NT2/D1 (cell line): Measurements from ENCODE around the gene TTC38.

Experiments used
- SUZ12 ChIP-seq: IDR thresholded peaks from 2 replicates; pipeline ENCODE4 v1.6.1; 2011; ENCODE audit not compliant: insufficient read length, insufficient read depth; ENCODE audit errors: extremely low read depth
- ZNF274 ChIP-seq: IDR thresholded peaks from 2 replicates; pipeline ENCODE4 v1.6.1; 2011; ENCODE audit warnings: mild to moderate bottlenecking, low read depth, low read length

- TF ChIP-seq SUZ12 (no peak), ZNF274 (no peak)
Measured at GRCh38 chr22:46245511-46245910, 22.3 kb upstream of the TTC38 start.
